Neuronal stem cell (in vitro differentiated cells): ENCODE data around the gene ATF6B.

Experiments used
- DNase-seq: peaks from one replicate; pipeline ENCODE4 v3.0.0-alpha.2; 2013; ENCODE audit warnings: low spot score
- H2AFZ ChIP-seq: one replicate; pipeline ENCODE4 v1.6.1; 2013; ENCODE audit warnings: mild to moderate bottlenecking, low read length, inconsistent platforms
- H2AK5ac ChIP-seq: 2 replicates; pipeline ENCODE4 v1.6.1; 2013; ENCODE audit warnings: low read depth, mild to moderate bottlenecking, inconsistent platforms, low read length, moderate library complexity, mixed read lengths
- H2BK120ac ChIP-seq: 2 replicates; pipeline ENCODE4 v1.6.1; 2013; ENCODE audit warnings: low read depth, mild to moderate bottlenecking, inconsistent platforms, low read length, moderate library complexity, mixed read lengths
- H2BK12ac ChIP-seq: one replicate; pipeline ENCODE4 v1.6.1; 2013; ENCODE audit warnings: low read length, inconsistent platforms
- H2BK15ac ChIP-seq: 2 replicates; pipeline ENCODE4 v1.6.1; 2013; ENCODE audit warnings: mild to moderate bottlenecking, low read length, inconsistent platforms, mixed read lengths
- H2BK5ac ChIP-seq: one replicate; pipeline ENCODE4 v1.6.1; 2013; ENCODE audit warnings: inconsistent platforms, mild to moderate bottlenecking, low read length, moderate library complexity
- H3K14ac ChIP-seq: one replicate; pipeline ENCODE4 v1.6.1; 2013; ENCODE audit warnings: low read length, inconsistent platforms
- H3K18ac ChIP-seq: 2 replicates; pipeline ENCODE4 v1.6.1; 2013; ENCODE audit warnings: low read length, inconsistent platforms
- H3K23ac ChIP-seq: 2 replicates; pipeline ENCODE4 v1.6.1; 2013; ENCODE audit warnings: low read depth, mild to moderate bottlenecking, mixed read lengths, low read length, inconsistent platforms; ENCODE audit not compliant: poor library complexity
- H3K27ac ChIP-seq: replicated peaks from 3 replicates; pipeline ENCODE4 v1.5.1; 2013; ENCODE audit warnings: low read length, inconsistent platforms
- H3K27me3 ChIP-seq, 3 experiments: 2 replicates each; pipeline ENCODE4 v1.6.1; 2013; ENCODE audit warnings: low read length in 3 of 3, mild to moderate bottlenecking in 2 of 3, inconsistent platforms in 1 of 3, low read depth in 1 of 3, mixed read lengths in 1 of 3, moderate library complexity in 1 of 3; ENCODE audit not compliant: control insufficient read depth in 3 of 3, insufficient read depth in 3 of 3
- H3K36me3 ChIP-seq, 2 donors: replicated peaks in 1 of 2; 2 replicates each; pipeline ENCODE4 v1.6.1; 2013; ENCODE audit warnings: low read length in 2 of 2; ENCODE audit not compliant: control insufficient read depth in 2 of 2, insufficient read depth in 2 of 2
- H3K4ac ChIP-seq: 2 replicates; pipeline ENCODE4 v1.6.1; 2013; ENCODE audit warnings: inconsistent platforms, mild to moderate bottlenecking, low read length, moderate library complexity
- H3K4me1 ChIP-seq, 2 donors: 1 replicate in 1 of 2; 2 replicates in 1 of 2; pipeline ENCODE4 v1.6.1; 2013; ENCODE audit warnings: low read length in 2 of 2, low read depth in 1 of 2; ENCODE audit not compliant: control insufficient read depth in 2 of 2, insufficient read depth in 1 of 2
- H3K4me2 ChIP-seq: one replicate; pipeline ENCODE4 v1.6.1; 2013; ENCODE audit warnings: mild to moderate bottlenecking, low read length, inconsistent platforms; ENCODE audit not compliant: insufficient read depth, poor library complexity, severe bottlenecking
- H3K4me3 ChIP-seq, 2 donors: 2 replicates each; pipeline ENCODE4 v1.5.1; 2013; ENCODE audit warnings: low read length in 2 of 2, mild to moderate bottlenecking in 2 of 2, inconsistent platforms in 1 of 2, moderate library complexity in 1 of 2
- H3K79me1 ChIP-seq: one replicate; pipeline ENCODE4 v1.6.1; 2013; ENCODE audit warnings: low read depth, mild to moderate bottlenecking, inconsistent platforms, low read length, moderate library complexity
- H3K9ac ChIP-seq: one replicate; pipeline ENCODE4 v1.6.1; 2013; ENCODE audit warnings: mild to moderate bottlenecking, low read depth, low read length, inconsistent platforms; ENCODE audit not compliant: poor library complexity
- H3K9me3 ChIP-seq, 2 donors: replicated peaks in 1 of 2; 2 replicates each; pipeline versions ENCODE3 to v1.6.1; 2013; ENCODE audit warnings: low read length in 2 of 2, mild to moderate bottlenecking in 2 of 2, inconsistent platforms in 1 of 2, low read depth in 1 of 2, mixed read lengths in 1 of 2, moderate library complexity in 1 of 2; ENCODE audit not compliant: control insufficient read depth in 2 of 2, insufficient read depth in 1 of 2
- H4K8ac ChIP-seq: one replicate; pipeline ENCODE4 v1.6.1; 2013; ENCODE audit warnings: low read depth, mild to moderate bottlenecking, inconsistent platforms, low read length, moderate library complexity
- H4K91ac ChIP-seq: one replicate; pipeline ENCODE4 v1.6.1; 2013; ENCODE audit warnings: low read length, low read depth, mild to moderate bottlenecking, inconsistent platforms; ENCODE audit not compliant: poor library complexity
- WGBS, 2 donors: extraction: QIAGEN DNeasy Blood & Tissue Kit; methylation state at CpG; one replicate each; pipeline ENCODE4 v1.1.7; 2013; ENCODE audit warnings: missing lambda C conversion rate in 2 of 2, mixed read lengths in 1 of 2; ENCODE audit not compliant: insufficient read length in 2 of 2, insufficient replicate concordance in 1 of 2; ENCODE audit errors: extremely low coverage in 2 of 2; 5-methylcytosine and 5-hydroxymethylcytosine counted together

ATF6B gene

DNA sequence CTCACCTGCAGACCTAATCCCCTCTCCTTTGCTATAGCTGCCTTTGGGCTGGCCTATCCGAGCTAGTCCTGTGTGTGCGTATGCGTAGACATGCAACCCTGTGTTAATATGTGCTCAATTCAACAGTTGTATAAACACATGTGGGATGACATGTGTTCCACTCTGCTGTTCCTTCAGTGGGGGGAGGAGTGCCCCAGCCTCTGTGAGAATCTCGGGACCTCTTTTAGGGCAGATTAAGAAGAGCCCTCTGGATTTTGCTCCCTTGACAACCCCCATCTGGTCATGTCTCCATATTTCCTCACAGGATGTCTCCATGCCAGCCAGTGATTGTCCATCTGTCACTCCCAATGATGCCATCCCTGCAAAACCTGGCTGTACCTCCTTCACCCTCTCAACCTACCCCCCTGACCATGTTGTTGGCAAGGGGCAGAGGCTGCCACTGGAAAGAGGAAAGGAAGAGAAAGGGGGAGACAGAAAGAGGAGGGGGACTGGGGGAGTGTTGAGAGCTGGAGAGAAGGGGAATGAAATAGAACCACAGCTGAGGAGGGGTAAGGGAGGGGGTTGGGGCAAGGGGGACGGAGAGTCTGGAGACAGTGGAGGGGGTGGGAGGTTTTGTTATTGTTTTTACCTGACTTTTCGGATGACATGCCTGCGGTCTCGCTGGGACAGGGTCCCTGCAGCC lies 23.3 kb upstream of the ATF6B start:
- Histone ChIP-seq H3K4me2 (peak overlapping the region; percentile 66), H3K4ac (no peak overlapping the region), H3K23ac (no peak overlapping the region), H3K27me3 (peaks cover 0 to 33% (median 0%) of the 10 kb centered on the region in 3 experiments), H3K79me1 (peaks cover 16% of the 10 kb centered on the region), H3K36me3 (peaks cover 10 to 13% of the 10 kb centered on the region in 2 donors), H2BK15ac (no peak overlapping the region), H3K9me3 (no peaks in the 10 kb centered on the region), H3K4me1 (peaks cover 21 to 26% of the 10 kb centered on the region in 2 donors), H3K14ac (no peak overlapping the region), H3K27ac (no peak overlapping the region), H3K9ac (no peak overlapping the region), H2AFZ (no peak overlapping the region), H2AK5ac (no peak overlapping the region), H3K18ac (peak overlapping the region; percentile 74), H2BK5ac (no peak overlapping the region), H4K8ac (no peak overlapping the region), H4K91ac (no peak overlapping the region), H2BK120ac (no peak overlapping the region), H2BK12ac (no peak overlapping the region), H3K4me3 (peak overlapping the region; percentile 60 to 68)
- no peak for DNase-seq
- WGBS, 2 donors, result no CpG with 5 or more reads among the region's 8 CpGs

DNA sequence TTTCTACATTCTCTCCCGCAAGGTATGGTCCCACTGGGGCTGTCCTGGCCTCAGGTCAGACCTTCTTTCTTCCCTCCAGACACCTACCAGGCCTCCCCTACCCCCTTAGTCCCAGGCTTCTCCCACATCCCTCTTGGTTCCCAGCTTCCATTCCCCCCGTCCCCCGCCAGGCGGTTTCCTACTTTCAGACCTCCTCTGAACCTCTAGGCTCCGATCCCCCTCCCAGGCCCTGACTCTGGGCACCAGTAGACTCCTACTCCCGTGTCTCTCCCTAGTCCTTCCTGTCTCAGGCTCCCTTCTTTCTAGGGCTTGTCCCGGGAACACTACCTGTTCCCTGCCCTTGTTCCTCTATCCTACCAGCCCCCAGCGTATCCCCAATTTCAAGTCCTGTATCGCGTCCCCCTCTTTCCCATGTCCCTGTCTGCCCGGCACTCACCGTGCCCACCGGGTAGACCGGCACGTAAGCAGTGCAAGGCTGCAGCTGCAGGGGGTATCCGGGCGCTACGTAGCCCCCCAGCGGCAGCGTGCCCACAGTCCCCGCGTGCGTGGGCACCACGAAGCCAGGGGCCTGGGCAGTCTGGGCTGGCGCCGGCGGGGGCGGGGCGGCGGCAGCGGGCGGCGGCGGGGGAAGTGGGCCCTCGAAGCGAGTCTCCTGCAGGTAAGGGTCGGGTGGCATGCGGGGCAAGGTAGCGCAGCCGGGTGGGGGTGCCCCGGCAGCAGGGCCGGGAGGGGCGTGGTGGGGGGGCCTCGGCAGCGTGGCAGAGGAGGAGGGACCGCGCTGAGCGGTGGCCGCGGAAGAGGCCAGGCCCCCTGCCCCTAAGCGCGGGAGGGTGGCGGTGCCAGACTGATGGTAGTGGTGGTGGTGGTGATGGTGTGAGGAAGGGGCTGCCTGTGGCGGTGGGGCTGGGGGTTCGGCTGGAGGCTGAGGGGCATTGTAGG lies 22.2 kb upstream of the ATF6B start:
- no peak overlapping the region for H3K27ac ChIP-seq
- H3K14ac ChIP-seq, result no peak overlapping the region
- H2BK120ac ChIP-seq, result peak overlapping the region; percentile 28
- peak overlapping the region; percentile 23 for H3K18ac ChIP-seq
- no peak overlapping the region for H2BK15ac ChIP-seq
- H3K36me3 ChIP-seq, result peaks cover 2% of the 10 kb centered on the region in 2 donors
- no peak overlapping the region for H2BK12ac ChIP-seq
- no peak overlapping the region for H3K4ac ChIP-seq
- peak overlapping the region in 1 of 2 donors; percentile 72 for H3K4me3 ChIP-seq
- H2BK5ac ChIP-seq, result no peak overlapping the region
- no peak overlapping the region for H3K23ac ChIP-seq
- no peak overlapping the region for H4K91ac ChIP-seq
- H4K8ac ChIP-seq, result no peak overlapping the region
- WGBS, 2 donors, result no CpG with 5 or more reads among the region's 55 CpGs
- H3K4me2 ChIP-seq, result peak overlapping the region; percentile 51
- H3K9me3 ChIP-seq, result no peaks in the 10 kb centered on the region
- no peak overlapping the region for H2AK5ac ChIP-seq
- peak overlapping the region; percentile 68 for H3K9ac ChIP-seq
- no peak for DNase-seq
- no peak overlapping the region for H2AFZ ChIP-seq
- H3K79me1 ChIP-seq, result peaks cover 10% of the 10 kb centered on the region
- peaks cover 21 to 25% of the 10 kb centered on the region in 2 donors for H3K4me1 ChIP-seq
- H3K27me3 ChIP-seq, result peaks cover 0 to 33% (median 0%) of the 10 kb centered on the region in 3 experiments

DNA sequence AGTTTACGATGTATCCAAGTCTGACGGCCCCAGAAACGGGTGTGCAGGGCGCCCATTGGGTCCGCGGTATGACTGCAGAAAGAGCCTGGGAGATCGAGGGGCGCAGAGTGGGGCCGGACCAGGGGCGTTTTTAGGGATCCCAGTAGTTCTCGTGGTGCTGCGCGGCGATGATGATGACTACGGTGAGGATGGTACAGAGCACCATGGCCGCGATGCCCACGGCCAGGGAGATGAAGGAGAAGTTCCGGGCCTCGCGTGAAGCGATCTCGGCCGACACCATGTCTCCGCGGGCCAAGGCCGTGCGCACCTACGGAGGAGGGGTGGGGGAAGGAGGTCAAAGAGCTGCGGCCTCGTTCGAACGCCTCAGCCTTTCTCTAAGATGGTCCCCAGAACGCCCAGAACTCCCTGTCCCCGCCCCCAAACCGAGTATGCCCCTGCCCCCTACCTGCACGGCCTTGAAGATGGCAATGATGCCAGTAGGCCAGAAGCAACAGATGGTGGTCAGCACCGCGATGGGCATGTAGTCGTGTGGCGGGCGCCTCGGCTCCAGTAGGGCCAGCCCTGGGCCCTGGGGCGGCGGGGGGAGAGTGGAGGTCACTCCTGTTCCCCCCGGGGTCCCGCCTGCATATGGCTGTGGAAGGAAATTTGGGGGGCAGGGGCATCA lies 21.2 kb upstream of the ATF6B start:
- H3K4me2 ChIP-seq, result peak overlapping the region; percentile 21
- H2BK5ac ChIP-seq, result no peak overlapping the region
- no CpG with 5 or more reads among the region's 47 CpGs for WGBS, 2 donors
- H3K36me3 ChIP-seq, result no peaks in the 10 kb centered on the region
- no peak overlapping the region for H3K23ac ChIP-seq
- H2BK120ac ChIP-seq, result no peak overlapping the region
- H4K8ac ChIP-seq, result no peak overlapping the region
- peak overlapping the region in 1 of 2 donors; percentile 8 for H3K4me3 ChIP-seq
- no peak overlapping the region for H3K4ac ChIP-seq
- H2AK5ac ChIP-seq, result peak overlapping the region; percentile 14
- no peak overlapping the region for H2AFZ ChIP-seq
- peaks cover 0 to 33% (median 0%) of the 10 kb centered on the region in 3 experiments for H3K27me3 ChIP-seq
- H3K27ac ChIP-seq, result no peak overlapping the region
- no peak overlapping the region for H3K9ac ChIP-seq
- no peak overlapping the region for H2BK12ac ChIP-seq
- H2BK15ac ChIP-seq, result peak overlapping the region; percentile 27
- H3K18ac ChIP-seq, result peak overlapping the region; percentile 52
- no peaks in the 10 kb centered on the region for H3K9me3 ChIP-seq
- H3K14ac ChIP-seq, result no peak overlapping the region
- H3K79me1 ChIP-seq, result peaks cover under 1% of the 10 kb centered on the region
- no peak overlapping the region for H4K91ac ChIP-seq
- DNase-seq, result no peak
- peaks cover 16 to 21% of the 10 kb centered on the region in 2 donors for H3K4me1 ChIP-seq
